ENCODE measurements around the gene MYF5. TPM values are rescaled to one million over a fixed set of nuclear protein-coding genes. Genes with fewer than 3 reads are reported as not detected.

The MYF5 gene
- total and polyA plus RNA-seq, 2 of the 4 experiments (the other 2 are of a cell fraction), result not detected

- H3K56ac ChIP-seq (ENCODE audit: extremely low read depth, insufficient read depth, low read length), result no peak overlapping the region
- H3K27me3 ChIP-seq (ENCODE audit: control insufficient read depth, insufficient read depth, low read length), result no peaks in the 10 kb centered on the region
- no peak overlapping the region for H3K4me3 ChIP-seq (ENCODE audit: insufficient read depth, low read depth, low read length)
- H3K27ac ChIP-seq (ENCODE audit: insufficient read depth, low read length), result no peak overlapping the region
- H3K9ac ChIP-seq (ENCODE audit: low read depth, low read length), result no peak overlapping the region
- H4K5ac ChIP-seq (ENCODE audit: low read depth, low read length), result no peak overlapping the region
- CTCF ChIA-PET, result no interaction called here
- dilution Hi-C loops (cut with HindIII; ENCODE audit: low sequenced_read_pairs, unreplicated experiment), result no loop called here
- WGBS, 2 experiments (ENCODE audit: extremely low coverage in 2 of 2, insufficient read length in 1 of 2), result no CpG with 5 or more reads among the region's 2 CpGs
- no peak overlapping the region for H3K18ac ChIP-seq (ENCODE audit: low read depth, low read length)
- no peak overlapping the region for H2AK9ac ChIP-seq (replicated peaks; ENCODE audit: low read depth, low read length, poor library complexity)
- ATAC-seq (ENCODE audit: low read depth), result no peak
- H3K9me3 ChIP-seq (ENCODE audit: control insufficient read depth, insufficient read depth, low read length), result no peaks in the 10 kb centered on the region
- no peaks in the 10 kb centered on the region for H4K20me1 ChIP-seq (ENCODE audit: insufficient read depth, low read length)
- in situ Hi-C loops (cut with MboI; ENCODE audit: low sequenced_read_pairs), result no loop called here
- H3K36me3 ChIP-seq (ENCODE audit: control insufficient read depth, insufficient read depth, low read length), result no peaks in the 10 kb centered on the region
- no peak overlapping the region for H3K14ac ChIP-seq (replicated peaks; ENCODE audit: low read depth, low read length)
- intact Hi-C loops (cut with micrococcal nuclease), result no loop called here
- no peak overlapping the region for H2AFZ ChIP-seq (replicated peaks; ENCODE audit: low read length, poor library complexity)
- no peaks in the 10 kb centered on the region for H3K79me1 ChIP-seq (ENCODE audit: low read depth in 1 of 2, low read length in 2 of 2)
- H2BK5ac ChIP-seq (ENCODE audit: low read depth, low read length, poor library complexity, severe bottlenecking), result no peak overlapping the region
- no peak overlapping the region for H2BK15ac ChIP-seq (ENCODE audit: low read depth, low read length)
- POLR2A ChIA-PET (ENCODE audit: unreplicated experiment), result no interaction called here
- TF ChIP-seq RFX5 (IDR thresholded peaks at IDR 0.05; ENCODE audit: low read depth, low read length), result no peak
- TF ChIP-seq NFE2L2 (IDR thresholded peaks at IDR 0.05; ENCODE audit: low read depth, low read length), result no peak
- TF ChIP-seq POLR2A (IDR thresholded peaks at IDR 0.05; ENCODE audit: low read depth, low read length), result no peak
- TF ChIP-seq ELK1 (IDR thresholded peaks at IDR 0.05; ENCODE audit: borderline replicate concordance, low read depth, low read length), result no peak
- TF ChIP-seq CHD1 (IDR thresholded peaks at IDR 0.05; ENCODE audit: low read depth, low read length), result no peak
- no peak for TF ChIP-seq RAD21 (IDR thresholded peaks at IDR 0.05; ENCODE audit: low read length)
- TF ChIP-seq BHLHE40 (IDR thresholded peaks at IDR 0.05; ENCODE audit: low read depth, low read length), result no peak
- TF ChIP-seq MAFK (IDR thresholded peaks at IDR 0.05; ENCODE audit: low read depth, low read length), result no peak
- no peak for TF ChIP-seq CEBPB (IDR thresholded peaks at IDR 0.05; ENCODE audit: low read depth, low read length)
- TF ChIP-seq SMC3 (IDR thresholded peaks at IDR 0.05; ENCODE audit: low read depth, low read length), result no peak
- no peak for TF ChIP-seq MXI1 (IDR thresholded peaks at IDR 0.05; ENCODE audit: borderline replicate concordance, low read depth, low read length)
- TF ChIP-seq RCOR1 (IDR thresholded peaks at IDR 0.05; ENCODE audit: insufficient replicate concordance, low read length), result no peak
- no peak for TF ChIP-seq CTCF (conservative IDR thresholded peaks at IDR 0.05; ENCODE audit: low read depth, low read length)
- no peak for TF ChIP-seq USF2 (IDR thresholded peaks at IDR 0.05; ENCODE audit: low read depth, low read length)
- TF ChIP-seq MAZ (IDR thresholded peaks at IDR 0.05; ENCODE audit: borderline replicate concordance, low read depth, low read length), result no peak
- no peak overlapping the region for H2AK5ac ChIP-seq (ENCODE audit: low read depth, low read length)
- H2BK120ac ChIP-seq (ENCODE audit: low read depth, low read length), result no peak overlapping the region
- no peak overlapping the region for H3K23ac ChIP-seq (ENCODE audit: low read depth, low read length)
- no peaks in the 10 kb centered on the region for H3K9me1 ChIP-seq (ENCODE audit: insufficient read depth, low read length)
- no peak overlapping the region for H3K4me2 ChIP-seq (ENCODE audit: low read depth, low read length)
- DNase-seq, result no peak
- no peak overlapping the region for H2BK20ac ChIP-seq (ENCODE audit: low read depth, low read length)
- H4K91ac ChIP-seq (ENCODE audit: insufficient read depth, low read depth, low read length), result no peak overlapping the region
- no peak overlapping the region for H4K8ac ChIP-seq (ENCODE audit: low read depth in 2 of 2, low read length in 2 of 2)
- BruUV-seq (replicated peaks), result no TSS peak
- H3K4ac ChIP-seq (ENCODE audit: low read depth, low read length), result no peak overlapping the region
- peaks cover 2% of the 10 kb centered on the region; the same call in 1 of the 2 replicates for H3K4me1 ChIP-seq (ENCODE audit: control insufficient read depth, insufficient read depth, low read length)
Observed at GRCh38 chr12:80704420-80704819, 12.3 kb upstream of the MYF5 start.
